ENCODE results near the gene SF3B3. TPM values are rescaled to one million over a fixed set of nuclear protein-coding genes. Genes with fewer than 3 reads are reported as not detected.

Gene SF3B3
- total RNA-seq, 1 experiment from 2014 or later, result 253 TPM

- CTCF ChIA-PET, result interaction anchor here (0.9 kb wide), 1 partner anchor 14 kb away, joined by 3 read pairs; no protein-coding TSS in a partner anchor
Observed at GRCh38 chr16:70611785-70612303, 88.2 kb downstream of the SF3B3 start.

GRCh38 chr16:70612931-70613330 is 89.3 kb downstream of the SF3B3 start:
- Histone ChIP-seq H3K36me3 (ENCODE audit: control insufficient read depth, insufficient read depth, low read length) (no peaks in the 10 kb centered on the region), H3K4me1 (ENCODE audit: control insufficient read depth, insufficient read depth, low read length) (0 out of 2 replicates have a peak, but pooled peaks cover 3% of the 10 kb centered on the region), H3K27me3 (ENCODE audit: control insufficient read depth, insufficient read depth, low read length) (no peaks in the 10 kb centered on the region), H3K9me3 (ENCODE audit: control insufficient read depth, insufficient read depth, low read depth, low read length) (no peaks in the 10 kb centered on the region), H3K4me3 (ENCODE audit: low read depth in 2 of 2, low read length in 2 of 2) (no peak overlapping the region), H3K27ac (ENCODE audit: low read length) (no peak overlapping the region; the same call in 1 of the 2 replicates)
- CTCF ChIA-PET, result no interaction called here
- in situ Hi-C loops (cut with HindIII; ENCODE audit: low pct_unique_long_range_greater_than_20kb, low sequenced_read_pairs), result no loop called here
- no TSS peak for BruUV-seq (replicated peaks)
- ATAC-seq (no peak), DNase-seq (ENCODE audit: low read depth, low spot score) (no peak)
- no peak for TF ChIP-seq CTCF (IDR thresholded peaks at IDR 0.05)
- TF ChIP-seq SIN3A (IDR thresholded peaks at IDR 0.05; ENCODE audit: borderline replicate concordance, insufficient read depth, low read depth, low read length), result no peak
- intact Hi-C loops (cut with micrococcal nuclease; ENCODE audit: unreplicated experiment), result no loop called here
- POLR2A ChIA-PET, result interaction anchor here (0.6 kb wide), 1 partner anchor 22 kb away, joined by 13 read pairs; no protein-coding TSS in a partner anchor

More at GRCh38 chr16:70611785-70612303, 88.2 kb downstream of the SF3B3 start:
- H3K36me3 ChIP-seq (ENCODE audit: control insufficient read depth, insufficient read depth, low read length), result no peaks in the 10 kb centered on the region
- BruUV-seq (replicated peaks), result no TSS peak
- TF ChIP-seq SIN3A (IDR thresholded peaks at IDR 0.05; ENCODE audit: borderline replicate concordance, insufficient read depth, low read depth, low read length) (no peak), CTCF (IDR thresholded peaks at IDR 0.05) (no peak), POLR2AphosphoS5 (IDR thresholded peaks at IDR 0.05; ENCODE audit: low read depth, low read length) (no peak), TCF7L2 (IDR thresholded peaks at IDR 0.05; ENCODE audit: low read depth, low read length) (no peak), REST (IDR thresholded peaks at IDR 0.05; ENCODE audit: insufficient read depth in 1 of 2, low read depth in 2 of 2, low read length in 1 of 2) (no peak)
- H3K4me3 ChIP-seq (ENCODE audit: low read depth in 2 of 2, low read length in 2 of 2), result no peak overlapping the region
- H3K27ac ChIP-seq (ENCODE audit: low read length), result no peak overlapping the region
- POLR2A ChIA-PET, result no interaction called here
- in situ Hi-C loops (cut with HindIII; ENCODE audit: low pct_unique_long_range_greater_than_20kb, low sequenced_read_pairs) (no loop called here), intact Hi-C loops (cut with micrococcal nuclease; ENCODE audit: unreplicated experiment) (no loop called here)
- DNase-seq (ENCODE audit: low read depth, low spot score) (no peak), ATAC-seq (no peak)
- H3K9me3 ChIP-seq (ENCODE audit: control insufficient read depth, insufficient read depth, low read depth, low read length), result no peaks in the 10 kb centered on the region
- no peaks in the 10 kb centered on the region for H3K27me3 ChIP-seq (ENCODE audit: control insufficient read depth, insufficient read depth, low read length)
- 0 out of 2 replicates have a peak, but pooled peaks cover 3% of the 10 kb centered on the region for H3K4me1 ChIP-seq (ENCODE audit: control insufficient read depth, insufficient read depth, low read length)
